ENCODE data around the gene DOCK7. TPM values are rescaled to one million over a fixed set of nuclear protein-coding genes. Genes with fewer than 3 reads are reported as not detected.

DOCK7 gene, protein sequence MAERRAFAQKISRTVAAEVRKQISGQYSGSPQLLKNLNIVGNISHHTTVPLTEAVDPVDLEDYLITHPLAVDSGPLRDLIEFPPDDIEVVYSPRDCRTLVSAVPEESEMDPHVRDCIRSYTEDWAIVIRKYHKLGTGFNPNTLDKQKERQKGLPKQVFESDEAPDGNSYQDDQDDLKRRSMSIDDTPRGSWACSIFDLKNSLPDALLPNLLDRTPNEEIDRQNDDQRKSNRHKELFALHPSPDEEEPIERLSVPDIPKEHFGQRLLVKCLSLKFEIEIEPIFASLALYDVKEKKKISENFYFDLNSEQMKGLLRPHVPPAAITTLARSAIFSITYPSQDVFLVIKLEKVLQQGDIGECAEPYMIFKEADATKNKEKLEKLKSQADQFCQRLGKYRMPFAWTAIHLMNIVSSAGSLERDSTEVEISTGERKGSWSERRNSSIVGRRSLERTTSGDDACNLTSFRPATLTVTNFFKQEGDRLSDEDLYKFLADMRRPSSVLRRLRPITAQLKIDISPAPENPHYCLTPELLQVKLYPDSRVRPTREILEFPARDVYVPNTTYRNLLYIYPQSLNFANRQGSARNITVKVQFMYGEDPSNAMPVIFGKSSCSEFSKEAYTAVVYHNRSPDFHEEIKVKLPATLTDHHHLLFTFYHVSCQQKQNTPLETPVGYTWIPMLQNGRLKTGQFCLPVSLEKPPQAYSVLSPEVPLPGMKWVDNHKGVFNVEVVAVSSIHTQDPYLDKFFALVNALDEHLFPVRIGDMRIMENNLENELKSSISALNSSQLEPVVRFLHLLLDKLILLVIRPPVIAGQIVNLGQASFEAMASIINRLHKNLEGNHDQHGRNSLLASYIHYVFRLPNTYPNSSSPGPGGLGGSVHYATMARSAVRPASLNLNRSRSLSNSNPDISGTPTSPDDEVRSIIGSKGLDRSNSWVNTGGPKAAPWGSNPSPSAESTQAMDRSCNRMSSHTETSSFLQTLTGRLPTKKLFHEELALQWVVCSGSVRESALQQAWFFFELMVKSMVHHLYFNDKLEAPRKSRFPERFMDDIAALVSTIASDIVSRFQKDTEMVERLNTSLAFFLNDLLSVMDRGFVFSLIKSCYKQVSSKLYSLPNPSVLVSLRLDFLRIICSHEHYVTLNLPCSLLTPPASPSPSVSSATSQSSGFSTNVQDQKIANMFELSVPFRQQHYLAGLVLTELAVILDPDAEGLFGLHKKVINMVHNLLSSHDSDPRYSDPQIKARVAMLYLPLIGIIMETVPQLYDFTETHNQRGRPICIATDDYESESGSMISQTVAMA (N-terminal part only)
- total RNA-seq = 27.9 and 58.6 TPM in 2 replicates

GRCh38 chr1:62687903-62688686, at the start of gene DOCK7:
DOCK7 (minus strand) TSS chr1:62688386; CDS start chr1:62688264, 122 bp downstream.

GRCh38 chr1:62597281-62597680, 90.9 kb downstream of the DOCK7 start, which contains the start of gene ANGPTL3:
ANGPTL3 (plus strand) TSS chr1:62597520; CDS start chr1:62597567, 47 bp downstream.

GRCh38 chr1:62436466-62437272, 251.5 kb downstream of the DOCK7 start, which contains the start of gene USP1:
USP1 (plus strand) TSS chr1:62437049; CDS start chr1:62439868, 2,819 bp downstream.

Other genes with a start within 250 kb of the DOCK7 start
- gene ANGPTL3, start 90.9 kb downstream of the DOCK7 start, total RNA-seq = not detected in 2 replicates
- gene ATG4C, start 95.7 kb upstream of the DOCK7 start, total RNA-seq = 7.3 TPM in 2 replicates

Data from hair follicular keratinocyte (primary cell).